ENCODE data around the gene IFI30.

GRCh38 chr19:18193388-18194180 lies 20.0 kb downstream of the IFI30 start:
- TF ChIP-seq GATA2 (IDR thresholded peaks at IDR 0.05; ENCODE audit: low read depth, low read length) (no peak), GATA3 (IDR thresholded peaks at IDR 0.05; ENCODE audit: low read depth, low read length) (no peak)

Data from SH-SY5Y (cell line).